Kidney epithelial cell (primary cell): Measurements from ENCODE around the gene TNFRSF8. TPM values are rescaled to one million over a fixed set of nuclear protein-coding genes. Genes with fewer than 3 reads are reported as not detected.

Source experiments
- DNase-seq: peaks from one replicate; pipeline ENCODE4 v3.0.0-alpha.2; 2010; ENCODE audit warnings: low read depth
- H3K27me3 ChIP-seq: 2 replicates; pipeline ENCODE4 v1.6.0; 2011; ENCODE audit warnings: low read length; ENCODE audit not compliant: control insufficient read depth, insufficient read depth
- H3K36me3 ChIP-seq: 2 replicates; pipeline ENCODE4 v1.5.1; 2011; ENCODE audit warnings: low read length; ENCODE audit not compliant: control insufficient read depth, insufficient read depth
- H3K4me3 ChIP-seq: 2 replicates; pipeline ENCODE4 v1.5.1; 2011; ENCODE audit warnings: low read depth, mild to moderate bottlenecking, control low read depth, low read length
- CTCF ChIP-seq: IDR thresholded peaks from 2 replicates; pipeline ENCODE4 v1.5.1; 2011; ENCODE audit warnings: mild to moderate bottlenecking, moderate library complexity, low read length, control low read depth, inconsistent platforms; ENCODE audit not compliant: insufficient read depth, poor library complexity, severe bottlenecking
- total RNA-seq: library from RNA; depleted of rRNA; stranded (reverse); fragments of >200 nt; gene quantifications from 2 replicates; pipeline ENCODE4 v1.2.3, GENCODE V29; 2015

Gene TNFRSF8
- total RNA-seq, 1 donor from 2014 or later: 0.21 TPM

- no peak for DNase-seq
- TF ChIP-seq CTCF: no peak
- no peaks in the 10 kb centered on the region for H3K36me3 ChIP-seq
- peaks cover 10% of the 10 kb centered on the region for H3K27me3 ChIP-seq
- H3K4me3 ChIP-seq: no peak overlapping the region
Measured at GRCh38 chr1:12185036-12185917, 122.2 kb downstream of the TNFRSF8 start.

- DNase-seq: no peak
- peaks cover 15% of the 10 kb centered on the region for H3K27me3 ChIP-seq
- no peak overlapping the region for H3K4me3 ChIP-seq
- TF ChIP-seq CTCF: no peak
- no peaks in the 10 kb centered on the region for H3K36me3 ChIP-seq
Measured at GRCh38 chr1:12185918-12186678, 123.0 kb downstream of the TNFRSF8 start.

- Histone ChIP-seq H3K27me3 (peaks cover 20% of the 10 kb centered on the region), H3K4me3 (no peak overlapping the region), H3K36me3 (no peaks in the 10 kb centered on the region)
- no peak for TF ChIP-seq CTCF
- no peak for DNase-seq
Measured at GRCh38 chr1:12186679-12186985, 123.5 kb downstream of the TNFRSF8 start.

- peaks cover 28% of the 10 kb centered on the region for H3K27me3 ChIP-seq
- no peak for TF ChIP-seq CTCF
- no peak for DNase-seq
- no peak overlapping the region for H3K4me3 ChIP-seq
- no peaks in the 10 kb centered on the region for H3K36me3 ChIP-seq
Measured at GRCh38 chr1:12188115-12188514, 125.0 kb downstream of the TNFRSF8 start.

- H3K36me3 ChIP-seq: no peaks in the 10 kb centered on the region
- peaks cover 28% of the 10 kb centered on the region for H3K27me3 ChIP-seq
- no peak for DNase-seq
- no peak for TF ChIP-seq CTCF
- H3K4me3 ChIP-seq: no peak overlapping the region
Measured at GRCh38 chr1:12188657-12189327, 125.7 kb downstream of the TNFRSF8 start.
